GM18867 (cell line): ENCODE data around the gene UPP2.

Source experiments
- ATAC-seq: cut with Tn5 transposase; IDR thresholded peaks from one replicate; pipeline ENCODE4 v1.9.1; 2021; ENCODE audit warnings: mild to moderate bottlenecking, moderate library complexity; ENCODE audit not compliant: unreplicated experiment

Gene UPP2

DNA sequence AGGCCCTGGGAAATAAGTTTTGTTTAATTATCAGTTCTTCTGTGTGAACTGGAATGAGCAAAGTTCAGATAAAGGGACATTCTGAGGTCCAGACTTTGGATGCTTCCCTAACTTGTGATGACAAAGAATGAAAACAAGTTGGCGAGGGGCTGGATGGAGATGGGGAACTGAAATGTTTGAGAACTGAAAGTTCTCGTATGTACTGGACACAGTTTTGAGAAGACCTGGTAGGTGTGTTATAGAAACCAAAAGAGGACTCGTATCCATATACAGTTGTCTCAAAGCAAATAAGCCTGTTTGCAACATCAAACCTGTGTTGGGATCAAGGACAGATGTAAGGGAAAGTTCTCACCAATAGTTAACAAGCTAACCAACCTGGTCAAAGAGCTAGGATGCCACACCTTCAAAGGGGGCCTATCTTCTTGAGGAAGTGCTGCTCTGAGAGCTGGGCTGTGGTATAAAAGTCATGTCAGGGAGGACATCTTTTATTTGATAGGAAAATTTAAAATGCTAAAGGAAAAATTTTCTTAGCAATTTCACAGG, at the start of gene UPP2:
Gene UPP2 (plus strand): TSS at position 493 of the 543 bp plus-strand sequence. CDS start 188 bp downstream, outside the sequence.
- ATAC-seq, result no peak

DNA sequence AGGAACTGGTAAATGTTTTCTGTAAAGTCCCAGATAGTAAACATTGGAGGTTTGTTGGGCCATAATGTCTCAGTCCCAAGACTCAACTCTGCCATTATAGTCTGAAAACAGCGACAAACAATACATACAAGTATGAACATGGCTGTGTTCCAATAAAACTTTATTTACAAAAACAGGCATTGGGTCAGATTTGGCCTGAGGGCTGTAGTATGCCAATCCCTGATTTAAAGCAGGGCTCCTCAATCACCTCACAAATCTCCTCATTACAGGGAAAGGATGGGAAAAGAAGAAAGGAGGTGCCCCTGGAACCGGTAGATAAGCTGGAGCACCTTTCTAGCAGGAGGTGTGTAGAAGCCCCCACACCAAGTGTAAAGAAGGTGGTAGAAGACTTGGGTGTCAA, 48.9 kb upstream of the UPP2 start:
- ATAC-seq, result no peak

DNA sequence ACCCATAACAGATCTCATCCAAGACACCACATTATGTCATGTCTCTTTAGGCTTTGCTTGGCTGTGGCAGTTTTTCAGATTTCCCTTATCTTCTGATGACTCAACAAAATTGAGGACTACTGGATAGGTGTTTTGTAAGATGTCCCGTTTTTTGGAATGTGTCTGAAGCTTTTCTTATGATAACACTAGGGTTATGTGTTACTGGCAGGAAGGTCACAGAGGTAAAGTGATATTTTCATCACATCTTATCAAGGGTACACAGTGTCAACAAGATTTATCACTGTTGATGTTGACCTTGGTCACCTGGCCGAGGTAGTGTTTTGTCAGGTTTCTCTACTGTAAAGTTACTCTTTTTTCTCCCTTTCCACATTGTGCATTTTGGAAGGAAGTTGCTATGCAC, 44.8 kb upstream of the UPP2 start:
- no peak for ATAC-seq

DNA sequence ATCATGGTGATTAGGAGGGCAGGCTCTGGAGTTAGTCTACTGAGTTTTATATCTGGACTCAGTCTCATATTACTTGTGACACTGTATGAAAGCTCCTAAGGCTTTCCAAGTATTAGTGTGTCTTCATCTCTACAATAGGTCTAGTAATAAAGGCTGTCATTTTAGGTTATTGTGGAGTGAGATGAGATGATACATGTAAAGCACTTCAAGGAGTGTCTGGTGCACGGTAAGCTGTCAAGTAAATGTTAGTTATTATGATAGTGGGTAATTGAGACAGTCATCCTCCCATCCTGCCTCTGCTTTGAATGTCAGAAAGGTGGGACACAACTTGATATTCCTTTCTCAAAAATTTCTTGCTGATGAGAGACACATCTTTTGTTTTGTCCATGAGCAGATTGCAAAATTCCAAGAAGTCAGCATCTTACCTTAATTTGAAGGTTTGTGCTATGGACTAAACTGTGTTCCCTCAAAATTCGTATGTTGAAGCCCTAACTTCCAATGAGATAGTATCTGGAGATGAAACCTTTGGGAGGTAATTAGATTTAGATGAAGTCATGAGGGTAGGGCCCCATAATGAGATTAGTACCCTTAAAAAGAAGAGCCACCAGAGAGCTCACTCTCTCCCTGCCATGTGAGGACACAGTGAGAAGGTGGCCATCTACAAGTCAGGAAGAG, 41.4 kb upstream of the UPP2 start:
- no peak for ATAC-seq

DNA sequence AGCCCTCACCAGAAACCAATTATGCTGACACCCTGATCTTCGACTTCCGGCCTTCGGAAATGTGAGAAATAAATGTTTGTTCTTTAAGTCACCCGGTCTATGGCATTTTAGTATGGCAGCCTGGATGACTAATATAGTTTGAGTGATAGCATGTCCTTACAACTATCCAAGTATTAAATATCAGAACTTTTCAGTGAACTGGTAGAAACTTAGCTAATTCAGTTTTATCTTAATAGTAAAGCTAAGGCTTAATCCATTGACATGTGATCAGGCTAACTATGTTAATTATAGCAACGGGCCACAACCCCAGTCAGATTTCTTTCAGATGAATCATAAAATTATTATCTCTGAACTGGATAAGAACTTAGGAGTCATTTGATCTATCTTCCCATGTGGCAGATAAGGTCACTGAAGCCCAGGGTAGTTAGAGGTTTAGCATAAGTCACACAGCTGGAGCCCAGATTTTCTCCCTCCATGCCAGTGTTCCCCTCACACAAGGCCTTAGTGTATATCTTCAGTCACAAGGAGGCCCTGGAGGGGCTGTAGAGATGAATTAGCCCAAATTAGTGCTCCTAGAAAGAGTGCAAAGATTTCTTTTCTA, 40.7 kb upstream of the UPP2 start:
- no peak for ATAC-seq

DNA sequence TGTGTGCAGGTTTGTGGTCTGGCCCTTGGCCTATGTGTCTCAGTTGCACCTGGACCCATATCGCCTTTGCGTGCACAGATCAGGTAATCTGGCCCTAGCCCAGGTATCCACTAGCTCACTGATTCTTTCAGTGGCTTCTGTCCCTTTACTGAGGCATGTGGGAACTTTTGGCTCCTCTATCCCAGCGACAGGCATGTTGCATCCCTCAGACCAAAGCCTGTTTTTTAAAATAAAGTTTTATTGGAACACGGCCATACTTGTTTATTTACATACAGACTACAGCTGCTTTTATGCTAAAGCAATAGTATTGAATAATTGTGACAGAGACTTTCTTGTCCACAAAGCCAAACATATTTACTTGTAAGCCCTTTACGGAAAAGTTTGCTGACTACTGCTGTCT, 39.9 kb upstream of the UPP2 start:
- ATAC-seq, result no peak

DNA sequence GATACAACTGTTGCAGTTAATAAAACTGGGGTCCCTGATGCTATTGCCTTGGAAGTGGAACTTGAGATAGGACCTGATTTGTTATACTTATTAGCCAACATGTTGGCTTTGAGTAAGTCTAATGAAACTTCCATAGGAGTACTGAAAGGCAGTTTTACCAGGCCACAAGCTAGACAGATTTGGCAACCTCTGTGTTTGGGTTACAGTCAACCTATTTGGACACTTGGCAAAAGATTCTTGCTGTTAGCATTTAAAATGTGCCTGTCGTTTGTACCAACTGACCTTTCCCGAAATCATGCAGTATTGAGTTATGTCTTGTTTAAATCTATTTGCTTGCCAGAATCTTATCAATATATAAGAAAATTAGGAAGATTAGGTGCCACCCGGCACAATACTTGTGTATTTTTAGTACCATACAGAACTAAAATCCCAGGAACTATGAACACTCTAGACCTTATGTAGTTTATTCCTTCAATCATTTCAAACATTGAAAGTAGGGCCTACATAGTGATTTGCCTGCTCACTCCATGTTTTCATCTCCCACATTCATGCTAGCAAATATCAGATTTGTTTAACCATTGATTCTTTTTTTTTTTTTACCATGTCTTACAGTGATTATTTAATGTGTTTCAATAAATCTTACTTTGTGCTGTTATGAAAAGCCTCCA, 35.5 kb upstream of the UPP2 start:
- ATAC-seq, result no peak

DNA sequence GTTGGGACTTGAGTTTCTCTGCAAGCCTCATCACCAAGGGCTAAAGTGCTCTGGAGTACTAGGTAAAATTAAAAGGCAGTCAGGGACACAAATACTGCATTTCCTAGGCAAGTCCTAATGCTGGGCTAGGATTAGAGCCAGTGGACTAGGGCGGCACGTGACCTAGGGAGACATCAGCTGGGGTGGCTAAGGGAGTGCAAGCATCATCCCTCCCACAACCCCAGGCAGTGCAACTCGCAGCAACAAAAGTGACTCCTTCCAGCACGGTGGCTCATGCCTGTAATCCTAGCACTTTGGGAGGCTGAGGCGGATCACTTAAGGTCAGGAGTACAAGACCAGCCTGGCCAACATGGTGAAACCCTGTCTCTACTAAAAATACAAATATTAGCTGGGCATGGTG, 30.7 kb upstream of the UPP2 start:
- no peak for ATAC-seq

DNA sequence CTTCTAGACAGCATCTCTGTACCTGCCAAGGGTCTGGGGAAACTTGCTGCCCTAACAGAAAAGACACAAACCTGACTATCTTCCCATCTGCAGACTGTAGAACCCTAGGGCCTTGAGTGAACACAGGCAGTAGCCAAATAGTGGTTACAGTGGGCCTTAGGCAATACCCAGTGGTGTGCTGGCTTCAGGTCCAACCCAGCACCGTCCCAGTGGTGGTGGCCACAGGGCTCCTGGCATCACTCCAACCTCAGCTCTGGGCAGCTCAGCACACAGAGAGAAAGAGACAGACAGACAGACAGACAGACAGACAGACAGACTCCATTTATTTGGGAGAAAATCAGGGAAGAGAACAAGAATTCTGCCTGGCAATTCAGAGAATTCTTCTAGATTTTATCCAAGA, 29.3 kb upstream of the UPP2 start:
- ATAC-seq, result no peak

DNA sequence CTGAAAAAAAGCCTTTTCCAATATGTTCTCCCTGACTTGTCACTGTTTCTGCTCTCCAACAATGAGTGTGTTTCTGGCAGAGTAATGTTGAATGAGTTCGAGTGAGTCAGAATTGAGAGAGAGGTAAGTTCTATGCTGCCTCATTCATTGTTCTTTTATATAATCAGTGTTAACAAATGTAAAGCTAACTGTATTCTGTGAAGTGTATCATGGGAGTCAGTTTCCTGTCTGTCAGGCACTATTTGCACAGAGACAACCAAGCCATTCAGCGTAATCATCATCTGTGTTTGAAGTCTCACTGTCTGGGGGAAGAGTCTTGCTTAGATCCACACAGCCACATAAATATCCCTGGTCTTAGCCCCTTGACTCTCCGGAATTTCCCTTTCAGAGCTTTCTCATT, 22.0 kb upstream of the UPP2 start:
- no peak for ATAC-seq

DNA sequence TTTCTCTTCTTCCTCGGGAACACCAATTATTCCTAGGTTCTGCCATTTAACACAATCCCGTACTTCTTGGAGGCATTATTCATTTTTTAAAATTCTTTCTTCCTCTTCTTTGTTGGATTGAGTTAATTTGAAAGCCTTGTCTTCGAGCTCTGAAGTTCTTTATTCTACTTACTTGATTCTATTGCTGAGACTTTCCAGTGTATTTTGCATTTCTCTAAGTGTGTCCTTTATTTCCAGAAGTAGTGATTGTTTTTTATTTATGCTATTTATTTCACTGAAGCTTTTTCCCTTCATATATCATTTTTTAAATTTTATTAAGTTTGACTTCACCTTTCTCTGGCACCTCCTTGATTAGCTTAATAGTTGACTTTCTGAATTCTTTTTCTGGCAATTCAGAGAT, 13.6 kb upstream of the UPP2 start:
- ATAC-seq, result no peak

DNA sequence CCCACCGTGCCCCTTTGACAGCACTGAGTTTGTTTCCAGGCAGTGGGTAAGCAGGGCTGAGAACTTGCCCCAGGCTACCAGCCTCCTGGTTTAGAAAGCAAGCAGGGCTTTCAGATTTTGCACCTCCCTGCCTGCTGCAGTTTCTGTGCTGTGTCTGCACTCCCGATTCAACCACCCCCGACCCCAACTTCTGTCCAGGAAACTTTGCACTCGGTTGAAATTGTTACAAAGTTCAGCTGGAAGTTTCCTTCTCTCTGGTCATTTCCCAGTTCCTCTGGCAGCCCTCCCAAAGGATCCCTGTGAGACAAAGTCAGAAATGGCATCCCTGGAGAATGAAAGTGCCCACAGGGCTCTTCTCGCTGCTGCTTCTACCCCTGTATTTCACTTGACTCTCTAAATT, 12.4 kb upstream of the UPP2 start:
- no peak for ATAC-seq

DNA sequence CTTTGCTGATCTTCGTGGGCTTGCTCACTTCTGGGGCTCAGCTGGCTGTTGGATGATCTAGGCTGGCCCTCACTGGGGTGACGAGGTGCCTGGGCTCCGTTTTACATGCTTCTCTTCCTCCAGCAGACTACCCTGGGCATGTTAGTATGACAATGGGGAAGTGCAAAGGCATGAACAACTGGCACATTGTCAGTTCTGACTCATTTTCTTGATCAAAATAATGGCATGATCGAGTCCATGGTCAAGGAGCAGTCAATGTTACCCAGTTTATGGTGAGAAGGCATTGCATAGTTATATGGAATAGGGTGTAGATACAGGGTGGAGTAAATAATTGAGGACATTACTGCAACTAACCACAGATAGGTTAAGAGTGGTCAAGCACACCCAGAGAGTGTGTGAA, 10.0 kb upstream of the UPP2 start:
- ATAC-seq, result no peak

DNA sequence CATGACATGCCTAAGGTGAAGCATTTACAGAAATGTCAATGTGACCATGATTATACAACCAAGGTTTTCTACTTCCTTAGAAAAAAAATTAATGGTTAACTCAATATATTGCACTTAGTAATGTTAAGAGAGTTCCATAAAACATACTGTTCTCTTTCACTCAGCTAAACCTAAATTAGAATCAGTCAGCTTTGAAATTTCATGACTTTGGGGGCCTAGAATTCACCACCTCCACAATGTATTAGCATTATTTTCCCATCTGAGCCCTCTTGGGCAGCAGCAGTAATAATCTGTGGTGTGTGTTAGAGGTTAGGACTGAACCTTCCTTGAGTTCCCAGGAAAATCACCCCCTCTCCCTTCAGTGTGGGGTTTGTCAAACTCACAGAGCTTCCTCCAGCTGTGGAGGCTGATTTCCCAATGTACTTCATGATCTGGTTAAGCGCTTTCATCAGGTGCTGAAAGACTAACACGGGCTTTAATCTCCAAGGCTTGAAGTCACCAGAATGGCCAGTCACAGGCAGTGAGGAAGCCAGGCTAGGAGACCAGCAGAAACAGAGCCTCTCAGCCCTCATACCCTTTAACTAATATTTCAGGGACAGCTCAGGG, 7.1 kb upstream of the UPP2 start:
- ATAC-seq, result no peak

DNA sequence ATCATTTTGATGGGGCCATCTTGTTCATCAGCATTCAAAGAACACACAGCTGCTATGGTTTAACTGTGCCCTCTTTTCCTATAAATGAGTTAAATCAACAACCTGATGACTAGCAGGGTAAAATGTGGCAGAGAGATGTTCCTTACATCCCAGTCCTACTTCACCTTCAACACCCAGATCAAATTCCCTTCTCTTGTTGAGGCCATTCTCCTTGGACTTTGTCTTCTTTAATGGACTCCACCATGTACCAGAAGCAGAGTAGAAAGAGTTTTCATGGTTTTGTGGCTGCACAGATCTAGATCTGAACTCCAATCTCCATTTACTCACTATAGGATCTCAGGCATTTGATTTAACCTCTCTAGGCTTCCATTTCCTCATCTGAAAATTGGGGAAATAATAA, 6.4 kb upstream of the UPP2 start:
- no peak for ATAC-seq

DNA sequence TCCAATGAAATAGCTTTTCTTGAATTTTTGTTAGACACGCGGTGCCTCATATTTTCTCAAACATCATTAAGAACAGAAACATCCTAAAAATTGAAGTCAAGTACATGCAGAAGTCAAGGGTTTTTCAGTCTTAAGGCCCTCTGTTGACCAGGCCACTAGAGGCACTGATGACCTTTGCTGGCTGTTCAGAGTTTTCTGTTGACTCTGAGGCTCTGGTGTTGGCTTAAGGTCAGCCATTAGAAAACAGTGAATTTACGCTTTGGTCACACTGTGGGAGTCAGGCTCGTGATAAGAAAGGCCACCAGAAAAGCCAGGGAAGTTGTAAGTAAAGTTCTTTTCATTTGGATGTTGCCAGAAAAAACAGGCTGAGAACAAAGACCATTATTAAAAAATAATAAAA, 5.8 kb upstream of the UPP2 start:
- no peak for ATAC-seq

DNA sequence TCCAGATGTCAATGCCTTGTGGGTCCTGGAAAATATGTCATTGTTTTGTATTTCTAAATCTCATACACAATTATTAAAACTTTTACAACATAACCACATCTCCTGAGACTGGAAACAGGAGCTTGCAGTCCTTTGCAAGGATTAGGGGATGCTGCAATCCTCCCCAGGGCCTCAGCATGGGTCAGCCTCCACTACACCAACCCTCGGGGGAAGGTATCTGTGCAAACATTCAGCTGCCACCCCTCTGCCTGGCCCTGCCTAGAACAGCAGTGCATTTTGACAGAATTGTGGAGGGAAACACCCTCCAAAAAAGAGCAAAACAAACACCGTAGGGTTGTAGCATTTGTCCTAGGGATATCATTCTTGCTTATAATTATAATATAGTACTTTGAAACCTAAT, 4.2 kb upstream of the UPP2 start:
- ATAC-seq, result no peak

DNA sequence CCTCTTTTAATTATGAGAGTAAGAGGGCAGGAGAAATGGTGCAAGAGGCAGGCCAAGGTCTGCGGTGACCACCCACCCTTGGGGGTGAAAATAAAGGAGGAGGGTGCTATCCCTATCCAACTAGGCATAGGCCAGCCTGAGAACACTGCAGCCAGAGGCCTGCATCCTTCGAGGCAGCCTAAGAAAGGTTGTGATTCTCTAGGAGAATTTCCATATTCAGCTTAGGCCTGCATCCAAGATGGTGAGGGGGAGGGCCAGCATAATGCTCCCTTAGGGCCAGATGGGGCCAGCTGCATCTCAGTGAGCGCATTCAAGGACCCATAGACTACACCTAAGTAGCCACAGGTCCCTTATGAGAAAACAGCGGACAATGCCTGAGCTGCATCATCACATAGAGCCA, 3.5 kb upstream of the UPP2 start:
- no peak for ATAC-seq

DNA sequence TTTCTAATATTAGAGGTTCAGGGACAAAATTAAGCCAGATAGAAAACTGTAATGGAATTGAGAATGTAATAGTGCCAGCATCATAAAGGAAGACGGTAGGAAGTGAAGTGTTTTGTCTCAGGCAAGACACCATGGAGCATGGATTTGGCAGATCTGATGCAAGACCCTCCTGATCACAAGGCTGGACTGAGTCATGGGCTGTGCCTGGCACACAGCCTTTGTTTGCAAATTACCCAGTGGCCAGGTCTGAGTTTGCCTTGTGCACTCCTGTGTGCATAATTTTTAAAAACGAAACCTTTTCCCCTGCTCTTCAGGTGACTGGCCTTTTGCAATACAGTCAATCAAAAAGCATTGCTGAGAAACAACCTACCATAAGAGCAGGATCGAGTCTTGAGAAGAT, 2.0 kb upstream of the UPP2 start:
- ATAC-seq, result no peak

DNA sequence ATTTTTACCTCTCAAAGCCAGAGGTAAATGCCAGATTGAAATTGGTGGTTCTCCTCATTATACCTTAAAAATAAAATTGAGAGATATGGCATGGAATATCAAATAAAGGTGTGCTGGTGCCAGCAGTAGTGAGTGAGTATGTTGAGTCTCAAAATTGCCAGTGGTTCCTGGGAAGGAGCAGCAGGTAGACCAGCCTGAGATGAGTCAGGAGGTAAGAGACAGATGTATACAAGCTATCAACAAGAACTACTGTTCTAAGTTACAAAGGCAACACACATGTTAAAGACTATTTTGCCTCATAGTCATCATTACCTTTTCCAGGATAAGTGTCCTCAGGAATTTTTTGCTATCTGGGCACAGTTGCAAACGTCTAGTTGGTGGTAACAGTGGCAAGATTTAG, 1.3 kb upstream of the UPP2 start:
- no peak for ATAC-seq

DNA sequence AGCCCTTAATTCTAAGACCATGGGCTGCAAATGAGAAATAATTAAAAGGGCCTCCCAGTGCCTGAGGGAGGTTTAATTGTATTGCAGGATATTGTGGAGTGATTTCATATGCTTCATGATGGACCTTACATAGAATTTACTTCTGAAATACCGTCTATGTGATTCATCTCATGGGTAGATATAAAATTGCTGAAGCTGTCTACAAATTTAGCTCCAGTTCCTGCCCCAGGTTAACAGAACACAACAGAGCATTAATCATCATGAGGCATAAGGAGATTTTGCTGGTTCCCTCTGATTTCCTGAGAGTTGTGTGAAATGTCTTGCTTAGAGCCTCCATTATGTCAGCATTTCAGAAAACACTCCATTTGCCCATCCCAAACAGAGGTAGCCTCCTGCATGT, 770 bp downstream of the UPP2 start:
- ATAC-seq, result no peak
